Measurements from ENCODE around the gene TIMELESS. TPM values are rescaled to one million over a fixed set of nuclear protein-coding genes. Genes with fewer than 3 reads are reported as not detected.

The TIMELESS gene
- total and polyA plus RNA-seq, 9 of the 15 experiments (the other 6 are each of a cell fraction or from before 2014, with no cell fraction given): 11.9 to 59.2 (median 35.8) TPM

GRCh38 chr12:56448860-56449621 lies at the start of gene TIMELESS (continued):
- TF ChIP-seq SNRNP70 (optimal IDR thresholded peaks at IDR 0.05; ENCODE audit: low read depth, low read length) (no peak), GABPB1 (CRISPR knock-in tag; IDR thresholded peaks at IDR 0.05) (peak; percentile 75), CBFB (CRISPR knock-in tag; IDR thresholded peaks at IDR 0.05) (no peak), FOXA1 (IDR thresholded peaks at IDR 0.05; ENCODE audit: borderline replicate concordance) (no peak), TOE1 (IDR thresholded peaks at IDR 0.05; ENCODE audit: borderline replicate concordance) (peak; percentile 93), TOE1 (CRISPR knock-in tag; IDR thresholded peaks at IDR 0.05; ENCODE audit: borderline replicate concordance, low read depth) (no peak), SMAD3 (CRISPR knock-in tag; conservative IDR thresholded peaks at IDR 0.05) (no peak), SAFB2 (IDR thresholded peaks at IDR 0.05; ENCODE audit: borderline replicate concordance, low read depth, low read length, severe bottlenecking) (no peak), NR2C2 (CRISPR knock-in tag; IDR thresholded peaks at IDR 0.05) (no peak), NR2C2 (tag; IDR thresholded peaks at IDR 0.05) (peak; percentile 57), NFE2 (IDR thresholded peaks at IDR 0.05; ENCODE audit: low read depth) (peak; percentile 12; the same call in 1 of the 2 replicates), GTF2B (IDR thresholded peaks at IDR 0.05; ENCODE audit: extremely low read depth, insufficient read length) (peak; percentile 47), MXD1 (CRISPR knock-in tag; IDR thresholded peaks at IDR 0.05; ENCODE audit: borderline replicate concordance, poor library complexity, severe bottlenecking) (no peak), NFRKB (IDR thresholded peaks at IDR 0.05; ENCODE audit: low read depth) (0 out of 2 replicates have a peak, but pooled peaks have one; percentile 64), SETDB1 (IDR thresholded peaks at IDR 0.05; ENCODE audit: low read length) (no peak), PBX2 (CRISPR knock-in tag; IDR thresholded peaks at IDR 0.05; ENCODE audit: low read depth) (no peak), PBX2 (tag; conservative IDR thresholded peaks at IDR 0.05; ENCODE audit: low read depth) (no peak)
